Breast epithelium (tissue), 3 donors: ENCODE results near the gene PPM1M.

ENCODE experiments used
- CTCF ChIP-seq, 3 donors: fragments of 450-650 bp; IDR thresholded peaks; one replicate each; pipeline ENCODE4 v1.5.1; 2016 to 2017; ENCODE audit warnings: antibody characterized with exemption in 3 of 3, mild to moderate bottlenecking in 3 of 3, moderate library complexity in 3 of 3
- POLR2A ChIP-seq: fragments of 450-650 bp; IDR thresholded peaks from one replicate; pipeline ENCODE4 v1.6.1; 2016; ENCODE audit warnings: antibody characterized with exemption, mild to moderate bottlenecking, moderate library complexity

- TF ChIP-seq CTCF (IDR thresholded peaks at IDR 0.05) (no peak), POLR2A (no peak)
These were observed 27.5 kb upstream of the PPM1M start for GRCh38 chr3:52218026-52218425.
